HepG2 (cell line): Measurements from ENCODE around the gene DSCAML1. TPM values are rescaled to one million over a fixed set of nuclear protein-coding genes. Genes with fewer than 3 reads are reported as not detected.

Experiments
- ATAC-seq: fragments of 200-7000 bp; cut with Tn5 transposase; 3 replicates; pipeline ENCODE4 v1.9.1; 2020; ENCODE audit warnings: mild to moderate bottlenecking, moderate library complexity
- BruUV-seq: library from RNA; stranded (reverse); fragments of 400-500 nt; replicated peaks from 2 replicates; lab custom pipeline; 2021; lab: Mats Ljungman, UMichigan
- CTCF ChIA-PET: fragments of 300-600 bp; formaldehyde crosslinking; extraction: SDS; loops from one replicate; lab custom pipeline; 2021; ENCODE audit warnings: low total read pairs, inconsistent platforms, low intra/inter-chr PET ratio; lab: Yijun Ruan, JAX
- POLR2A ChIA-PET: fragments of 350-600 bp; sonication (Branson Sonifier 250); formaldehyde crosslinking; loops from one replicate; lab custom pipeline; 2020; ENCODE audit warnings: antibody characterized with exemption, inconsistent platforms; lab: Yijun Ruan, JAX
- DNase-seq: peaks from one replicate; pipeline ENCODE4 v3.0.0-alpha.2; 2015; ENCODE audit warnings: low spot score
- FAIRE-seq: peaks from 3 replicates; lab custom pipeline; 2011; peaks lifted over from hg19 to GRCh38; lab: Jason Lieb, UNC
- H2AFZ ChIP-seq: one replicate; pipeline ENCODE4 v1.6.1; 2011; ENCODE audit warnings: low read length, inconsistent platforms
- H3K27ac ChIP-seq: fragments of 300-600 bp; 3 replicates; pipeline ENCODE4 v1.8.0; 2011; ENCODE audit warnings: mixed run types, mild to moderate bottlenecking, mixed read lengths, low read length, inconsistent platforms; ENCODE audit not compliant: insufficient read depth; ENCODE audit errors: extremely low read length
- H3K27me3 ChIP-seq, 2 experiments: fragments of 200-600 bp in 1 of 2; 2 replicates in 1 of 2; 3 replicates in 1 of 2; pipeline versions ENCODE4 v1.6.0 to v1.8.0; 2011; ENCODE audit warnings: low read length in 2 of 2, mild to moderate bottlenecking in 2 of 2, moderate library complexity in 2 of 2, inconsistent platforms in 1 of 2; ENCODE audit not compliant: insufficient read depth in 2 of 2, control insufficient read depth in 1 of 2
- H3K36me3 ChIP-seq, 2 experiments: fragments of 200-600 bp in 1 of 2; replicated peaks in 1 of 2; 2 replicates in 1 of 2; 3 replicates in 1 of 2; pipeline versions ENCODE4 v1.5.1 to v1.8.0; 2011; ENCODE audit warnings: low read length in 2 of 2, inconsistent platforms in 1 of 2; ENCODE audit not compliant: insufficient read depth in 2 of 2, control insufficient read depth in 1 of 2
- H3K4me1 ChIP-seq: 2 replicates; pipeline ENCODE4 v1.5.1; 2012; ENCODE audit warnings: low read length, inconsistent platforms; ENCODE audit not compliant: insufficient read depth
- H3K4me2 ChIP-seq: 2 replicates; pipeline ENCODE4 v1.6.0; 2011; ENCODE audit warnings: low read depth, low read length, inconsistent platforms
- H3K4me3 ChIP-seq, 3 experiments: fragments of 200-600 bp in 1 of 3; sonication (generic), shearing (Covaris generic) in 1 of 3; replicated peaks in 1 of 3; 2 replicates each; pipeline ENCODE4 v1.5.1; 2011 to 2016; ENCODE audit warnings: low read length in 3 of 3, inconsistent platforms in 2 of 3, low read depth in 2 of 3, mild to moderate bottlenecking in 2 of 3, control low read depth in 1 of 3, mixed read lengths in 1 of 3; ENCODE audit not compliant: insufficient read depth in 1 of 3
- H3K79me2 ChIP-seq: one replicate; pipeline ENCODE4 v1.6.1; 2011; ENCODE audit warnings: low read length, inconsistent platforms; ENCODE audit not compliant: insufficient read depth
- H3K9ac ChIP-seq: 2 replicates; pipeline ENCODE4 v1.6.0; 2011; ENCODE audit warnings: mild to moderate bottlenecking, low read depth, low read length, inconsistent platforms; ENCODE audit not compliant: insufficient read depth
- H3K9me3 ChIP-seq: 2 replicates; pipeline ENCODE4 v1.5.1; 2012; ENCODE audit warnings: mild to moderate bottlenecking, low read length
- H4K20me1 ChIP-seq: 2 replicates; pipeline ENCODE4 v1.6.0; 2011; ENCODE audit warnings: inconsistent platforms, mild to moderate bottlenecking, low read length, moderate library complexity; ENCODE audit not compliant: insufficient read depth
- CCAR2 ChIP-seq: fragments of 200-400 bp; formaldehyde crosslinking; optimal IDR thresholded peaks from 2 replicates; pipeline ENCODE3; 2018; ENCODE audit warnings: low read depth, mild to moderate bottlenecking, low read length, moderate library complexity
- EED ChIP-seq: sonication (generic); formaldehyde crosslinking; IDR thresholded peaks from 2 replicates; pipeline ENCODE4 v1.5.0; 2020; ENCODE audit warnings: mild to moderate bottlenecking, missing genetic modification reagents
- IRX3 ChIP-seq: sonication (generic); formaldehyde crosslinking; IDR thresholded peaks from 2 replicates; pipeline ENCODE4 v1.8.1; 2023; ENCODE audit warnings: mild to moderate bottlenecking, low read depth, missing genetic modification reagents, borderline replicate concordance
- NRL ChIP-seq: sonication (generic); formaldehyde crosslinking; IDR thresholded peaks from 2 replicates; pipeline ENCODE4 v1.5.0; 2020; ENCODE audit warnings: missing genetic modification reagents, mild to moderate bottlenecking, moderate library complexity, borderline replicate concordance
- REXO4 ChIP-seq: sonication (generic); formaldehyde crosslinking; IDR thresholded peaks from 2 replicates; pipeline ENCODE4 v1.8.0; 2022; ENCODE audit warnings: missing genetic modification reagents, mild to moderate bottlenecking, borderline replicate concordance
- TCF7L2 ChIP-seq: IDR thresholded peaks from 2 replicates; pipeline ENCODE4 v1.6.1; 2011; ENCODE audit warnings: mild to moderate bottlenecking, low read depth, low read length, moderate library complexity
- ZNF264 ChIP-seq: sonication (generic); formaldehyde crosslinking; IDR thresholded peaks from 2 replicates; pipeline ENCODE4 v1.4.0; 2020; ENCODE audit warnings: missing genetic modification reagents
- ZNF382 ChIP-seq: sonication (generic); formaldehyde crosslinking; IDR thresholded peaks from 2 replicates; pipeline ENCODE4 v1.5.0; 2020; ENCODE audit warnings: missing genetic modification reagents, mild to moderate bottlenecking, borderline replicate concordance
- ZNF709 ChIP-seq: sonication (generic); formaldehyde crosslinking; IDR thresholded peaks from 2 replicates; pipeline ENCODE4 v1.5.0; 2020; ENCODE audit warnings: mild to moderate bottlenecking, missing genetic modification reagents
- WGBS: methylation state at CpG from one replicate; pipeline ENCODE4 v1.1.6; 2017; ENCODE audit warnings: low lambda C conversion rate; 5-methylcytosine and 5-hydroxymethylcytosine counted together
- in situ Hi-C: cut with HindIII; loops from 2 replicates; pipeline ENCODE4 v1.10.0; 2017; ENCODE audit warnings: low pct_unique_long_range_greater_than_20kb; ENCODE audit not compliant: extremely low pct_ligation_motif_present
- intact Hi-C: fragments of 100-400 bp; cut with micrococcal nuclease; formaldehyde crosslinking; loops from one replicate; pipeline ENCODE4 v1.10.0; 2022; ENCODE audit not compliant: unreplicated experiment
- polyA plus RNA-seq, 8 experiments: library from polyadenylated mRNA; depleted of rRNA in 3 of 8; stranded (reverse) in 7 of 8; unstranded in 1 of 8; fragments of >200 nt; fragmentation: Illumina TruSeq in 4 of 8; extraction: Trizol in 4 of 8; gene quantifications; 2 replicates each; pipeline versions ENCODE4 v1.2.1 to v1.2.3, GENCODE V29; 2011 to 2016; ENCODE audit warnings: low read depth in 4 of 8, missing spikeins in 1 of 8, mixed read lengths in 1 of 8; ENCODE audit not compliant: insufficient read depth in 1 of 8
- total RNA-seq, 5 experiments: library from RNA; depleted of rRNA; stranded (reverse); fragments of >200 nt; fragmentation: Illumina TruSeq; extraction: Trizol; gene quantifications; 2 replicates each; pipeline ENCODE4 v1.2.3, GENCODE V29; 2016; ENCODE audit warnings: low read depth in 1 of 5
- TF ChIP-seq, protein P1 (sequence below): sonication (generic); formaldehyde crosslinking; IDR thresholded peaks from 2 replicates; pipeline ENCODE4 v1.4.0; 2020; ENCODE audit warnings: mild to moderate bottlenecking, missing genetic modification reagents
- TF ChIP-seq, protein P2 (sequence below): sonication (generic); formaldehyde crosslinking; IDR thresholded peaks from 2 replicates; pipeline ENCODE4 v1.8.1; 2023; ENCODE audit warnings: mild to moderate bottlenecking, moderate library complexity, missing genetic modification reagents
- TF ChIP-seq, protein P3 (sequence below): sonication (generic); formaldehyde crosslinking; IDR thresholded peaks from 2 replicates; pipeline ENCODE4 v1.5.0; 2020; ENCODE audit warnings: mild to moderate bottlenecking, missing genetic modification reagents

Gene DSCAML1
- total and polyA plus RNA-seq, 2 of the 13 experiments (the other 11 are each of a cell fraction or from before 2014, with no cell fraction given), result 0.29 to 0.40 TPM

DNA sequence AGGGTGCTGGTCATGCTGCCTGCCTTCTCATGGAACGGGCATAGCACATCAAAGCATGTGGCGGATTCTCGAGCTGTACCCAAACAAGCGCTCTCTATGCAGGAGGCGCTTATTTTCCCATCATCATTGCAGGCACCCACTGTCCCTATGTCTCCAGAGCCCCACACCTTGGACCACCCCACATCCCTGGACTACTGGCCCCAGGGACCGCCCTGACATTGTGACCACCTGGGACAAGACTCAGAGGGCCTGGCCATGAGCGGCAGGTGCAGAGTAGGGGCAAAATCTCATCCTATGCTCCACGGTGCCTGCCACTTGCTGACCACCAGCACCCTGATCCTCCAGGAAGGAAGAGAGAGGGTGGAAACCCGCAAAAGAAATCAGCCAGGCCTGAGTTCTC is 170.4 kb downstream of the DSCAML1 start:
- no peak for FAIRE-seq
- Histone ChIP-seq H3K79me2 (no peaks in the 10 kb centered on the region), H4K20me1 (no peaks in the 10 kb centered on the region), H3K4me2 (no peak overlapping the region), H3K27me3 (peaks cover 3 to 7% of the 10 kb centered on the region in 2 experiments; a peak in 2 of 5 replicates), H3K4me1 (no peaks in the 10 kb centered on the region), H3K36me3 (no peaks in the 10 kb centered on the region), H2AFZ (no peak overlapping the region), H3K9ac (no peak overlapping the region), H3K27ac (no peak overlapping the region), H3K9me3 (peaks cover 9% of the 10 kb centered on the region), H3K4me3 (no peak overlapping the region)
- ATAC-seq, result no peak
- WGBS, result 42% methylated on average over 4 of the region's 9 CpGs
- DNase-seq, result no peak
- no TSS peak for BruUV-seq
- no peak for TF ChIP-seq IRX3 (CRISPR knock-in tag)
- TF ChIP-seq, protein P1, sequence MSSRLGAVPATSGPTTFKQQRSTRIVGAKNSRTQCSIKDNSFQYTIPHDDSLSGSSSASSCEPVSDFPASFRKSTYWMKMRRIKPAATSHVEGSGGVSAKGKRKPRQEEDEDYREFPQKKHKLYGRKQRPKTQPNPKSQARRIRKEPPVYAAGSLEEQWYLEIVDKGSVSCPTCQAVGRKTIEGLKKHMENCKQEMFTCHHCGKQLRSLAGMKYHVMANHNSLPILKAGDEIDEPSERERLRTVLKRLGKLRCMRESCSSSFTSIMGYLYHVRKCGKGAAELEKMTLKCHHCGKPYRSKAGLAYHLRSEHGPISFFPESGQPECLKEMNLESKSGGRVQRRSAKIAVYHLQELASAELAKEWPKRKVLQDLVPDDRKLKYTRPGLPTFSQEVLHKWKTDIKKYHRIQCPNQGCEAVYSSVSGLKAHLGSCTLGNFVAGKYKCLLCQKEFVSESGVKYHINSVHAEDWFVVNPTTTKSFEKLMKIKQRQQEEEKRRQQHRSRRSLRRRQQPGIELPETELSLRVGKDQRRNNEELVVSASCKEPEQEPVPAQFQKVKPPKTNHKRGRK (CRISPR knock-in tag), result no peak
- intact Hi-C loops, result no loop called here
- POLR2A ChIA-PET, result no interaction called here
- in situ Hi-C loops, result no loop called here
- CTCF ChIA-PET, result no interaction called here

DNA sequence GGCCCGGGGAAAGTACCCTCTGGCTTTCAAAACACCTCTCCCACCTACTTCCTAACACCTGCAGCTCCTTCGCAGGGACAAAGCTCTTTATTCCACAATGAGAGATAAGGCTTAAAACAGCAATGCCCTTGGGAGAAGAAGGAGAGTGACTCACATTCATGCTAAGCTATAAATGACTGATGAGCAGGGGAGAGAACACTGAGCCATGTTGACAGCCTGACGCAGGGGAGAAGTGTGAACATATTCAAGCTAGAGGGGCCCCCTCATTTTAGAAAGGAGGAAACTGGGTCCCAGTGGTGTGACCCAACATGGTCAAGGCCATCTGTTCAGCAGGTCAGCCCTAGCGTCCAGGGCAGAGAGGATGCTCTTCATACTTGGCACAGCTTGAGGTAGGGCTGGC is 171.8 kb downstream of the DSCAML1 start:
- TF ChIP-seq ZNF709 (CRISPR knock-in tag) (no peak), NRL (CRISPR knock-in tag) (no peak), CCAR2 (no peak), REXO4 (CRISPR knock-in tag) (no peak), EED (CRISPR knock-in tag) (no peak), TCF7L2 (no peak), ZNF382 (CRISPR knock-in tag) (no peak), ZNF264 (CRISPR knock-in tag) (no peak)
- TF ChIP-seq, protein P2, sequence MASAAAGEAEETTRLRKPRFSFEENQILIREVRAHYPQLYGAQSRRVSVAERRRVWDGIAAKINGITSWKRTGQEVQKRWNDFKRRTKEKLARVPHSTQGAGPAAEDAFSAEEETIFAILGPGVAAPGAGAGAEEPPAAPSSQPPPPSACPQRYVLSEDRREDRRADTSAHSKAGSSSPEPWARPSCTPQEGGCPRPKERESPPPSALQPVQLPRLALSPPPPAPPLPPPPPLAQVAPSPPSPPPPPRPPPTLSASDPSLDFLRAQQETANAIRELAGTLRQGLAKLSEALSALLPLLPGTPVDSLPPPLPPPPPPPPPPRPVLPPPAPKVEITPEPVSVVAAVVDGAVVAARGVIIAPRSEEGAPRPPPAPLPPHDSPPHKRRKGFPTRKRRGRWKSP (CRISPR knock-in tag), result no peak
- TF ChIP-seq, protein P3, sequence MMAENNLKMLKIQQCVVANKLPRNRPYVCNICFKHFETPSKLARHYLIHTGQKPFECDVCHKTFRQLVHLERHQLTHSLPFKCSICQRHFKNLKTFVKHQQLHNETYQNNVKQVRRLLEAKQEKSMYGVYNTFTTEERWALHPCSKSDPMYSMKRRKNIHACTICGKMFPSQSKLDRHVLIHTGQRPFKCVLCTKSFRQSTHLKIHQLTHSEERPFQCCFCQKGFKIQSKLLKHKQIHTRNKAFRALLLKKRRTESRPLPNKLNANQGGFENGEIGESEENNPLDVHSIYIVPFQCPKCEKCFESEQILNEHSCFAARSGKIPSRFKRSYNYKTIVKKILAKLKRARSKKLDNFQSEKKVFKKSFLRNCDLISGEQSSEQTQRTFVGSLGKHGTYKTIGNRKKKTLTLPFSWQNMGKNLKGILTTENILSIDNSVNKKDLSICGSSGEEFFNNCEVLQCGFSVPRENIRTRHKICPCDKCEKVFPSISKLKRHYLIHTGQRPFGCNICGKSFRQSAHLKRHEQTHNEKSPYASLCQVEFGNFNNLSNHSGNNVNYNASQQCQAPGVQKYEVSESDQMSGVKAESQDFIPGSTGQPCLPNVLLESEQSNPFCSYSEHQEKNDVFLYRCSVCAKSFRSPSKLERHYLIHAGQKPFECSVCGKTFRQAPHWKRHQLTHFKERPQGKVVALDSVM (CRISPR knock-in tag), result no peak
- no peak overlapping the region for H3K4me3 ChIP-seq
- ChIA-PET POLR2A (no interaction called here), CTCF (no interaction called here)
- no peaks in the 10 kb centered on the region for H3K79me2 ChIP-seq
- H3K36me3 ChIP-seq, result no peaks in the 10 kb centered on the region
- in situ Hi-C loops (no loop called here), intact Hi-C loops (no loop called here)
- no peaks in the 10 kb centered on the region for H3K4me1 ChIP-seq
- H3K27me3 ChIP-seq, result peaks cover 3 to 7% of the 10 kb centered on the region in 2 experiments; a peak in 2 of 5 replicates
- H3K9ac ChIP-seq, result no peak overlapping the region
- H3K9me3 ChIP-seq, result peaks cover 14% of the 10 kb centered on the region
- FAIRE-seq (no peak), ATAC-seq (no peak), DNase-seq (no peak)
- H4K20me1 ChIP-seq, result no peaks in the 10 kb centered on the region
- H3K4me2 ChIP-seq, result no peak overlapping the region
- WGBS, result 20% methylated on average over 3 of the region's 4 CpGs
- BruUV-seq, result no TSS peak
- no peak overlapping the region for H2AFZ ChIP-seq
- no peak overlapping the region for H3K27ac ChIP-seq
